HG03135 (cell line): ENCODE results near the gene ZNF208.
"Not testable (repeated sequence)": the region's sequence is repeated elsewhere in the genome, so short reads cannot be mapped to it uniquely, and the experiment has no call there.

Source experiments
- ATAC-seq: cut with Tn5 transposase; IDR thresholded peaks from one replicate; pipeline ENCODE4 v1.9.1; 2021; ENCODE audit warnings: mild to moderate bottlenecking, moderate library complexity; ENCODE audit not compliant: unreplicated experiment

The ZNF208 gene

GRCh38 chr19:22010437-22011143, at the start of gene ZNF208:
ZNF208 (minus strand) TSS chr19:22010943; CDS start chr19:22010794, 149 bp downstream.
- ATAC-seq: not testable (repeated sequence)

GRCh38 chr19:22052644-22053013, 41.9 kb upstream of the ZNF208 start:
- peak; percentile 31 for ATAC-seq

GRCh38 chr19:22041151-22041550, 30.4 kb upstream of the ZNF208 start:
- not testable (repeated sequence) for ATAC-seq

- ATAC-seq: no peak
Observed at GRCh38 chr19:22030680-22031079, 19.9 kb upstream of the ZNF208 start.

GRCh38 chr19:22026687-22027086, 15.9 kb upstream of the ZNF208 start:
- ATAC-seq: no peak

GRCh38 chr19:22025539-22025938, 14.8 kb upstream of the ZNF208 start:
- not testable (repeated sequence) for ATAC-seq

- ATAC-seq: no peak
Observed at GRCh38 chr19:21970466-21970865, 40.3 kb downstream of the ZNF208 start.

GRCh38 chr19:21947775-21948174, 63.0 kb downstream of the ZNF208 start:
- no peak for ATAC-seq

GRCh38 chr19:21940684-21941083, 70.1 kb downstream of the ZNF208 start:
- no peak for ATAC-seq

- no peak for ATAC-seq
Observed at GRCh38 chr19:21934593-21934992, 76.2 kb downstream of the ZNF208 start.

GRCh38 chr19:21934131-21934530, 76.6 kb downstream of the ZNF208 start:
- no peak for ATAC-seq

- ATAC-seq: no peak
Observed at GRCh38 chr19:21922276-21922675, 88.5 kb downstream of the ZNF208 start.

- ATAC-seq: no peak
Observed at GRCh38 chr19:21921691-21922180, 89.0 kb downstream of the ZNF208 start.

- no peak for ATAC-seq
Observed at GRCh38 chr19:21915411-21915810, 95.3 kb downstream of the ZNF208 start.

GRCh38 chr19:21912654-21913053, 98.1 kb downstream of the ZNF208 start:
- no peak for ATAC-seq

GRCh38 chr19:21910318-21910717, 100.4 kb downstream of the ZNF208 start:
- no peak for ATAC-seq

- ATAC-seq: no peak
Observed at GRCh38 chr19:21908066-21908465, 102.7 kb downstream of the ZNF208 start.

GRCh38 chr19:21907516-21907915, 103.2 kb downstream of the ZNF208 start:
- no peak for ATAC-seq

- no peak for ATAC-seq
Observed at GRCh38 chr19:21902571-21902970, 108.2 kb downstream of the ZNF208 start.

GRCh38 chr19:21901861-21902260, 108.9 kb downstream of the ZNF208 start:
- ATAC-seq: no peak

GRCh38 chr19:21900401-21900800, 110.3 kb downstream of the ZNF208 start:
- ATAC-seq: no peak

GRCh38 chr19:21891086-21891485, 119.7 kb downstream of the ZNF208 start:
- ATAC-seq: no peak

- not testable (repeated sequence) for ATAC-seq
Observed at GRCh38 chr19:21890017-21890416, 120.7 kb downstream of the ZNF208 start.
